PC-9 (cell line): ENCODE results near the gene ZNF831. TPM values are rescaled to one million over a fixed set of nuclear protein-coding genes. Genes with fewer than 3 reads are reported as not detected.

Experiments
- BruUV-seq: library from RNA; stranded (reverse); fragments of 400-500 nt; replicated peaks from 2 replicates; lab custom pipeline; 2021; lab: Mats Ljungman, UMichigan
- CTCF ChIA-PET: fragments of 300-600 bp; sonication (Branson Sonifier 250); formaldehyde crosslinking; loops from one replicate; lab custom pipeline; 2022; ENCODE audit warnings: antibody characterized with exemption; lab: Charles Lee
- POLR2A ChIA-PET: fragments of 300-600 bp; sonication (Branson Sonifier 250); formaldehyde crosslinking; loops from one replicate; lab custom pipeline; 2022; ENCODE audit warnings: antibody characterized with exemption; ENCODE audit not compliant: unreplicated experiment; lab: Charles Lee
- DNase-seq, 2 experiments: peaks; one replicate each; pipeline versions ENCODE4 v3.0.0 to v3.0.0-alpha.2; 2015 to 2022; ENCODE audit warnings: mixed read lengths in 1 of 2
- H2AFZ ChIP-seq: fragments of 200-600 bp; sonication (generic); 2 replicates; pipeline ENCODE4 v1.8.1; 2017; ENCODE audit warnings: antibody characterized with exemption
- H3F3A ChIP-seq: fragments of 200-600 bp; sonication (generic); 2 replicates; pipeline ENCODE4 v1.8.1; 2017; ENCODE audit warnings: antibody characterized with exemption, mild to moderate bottlenecking, low read depth; ENCODE audit not compliant: insufficient read depth
- H3K27ac ChIP-seq: fragments of 200-600 bp; sonication (generic); 2 replicates; pipeline ENCODE4 v1.6.1; 2016; ENCODE audit warnings: mixed run types
- H3K27me3 ChIP-seq: fragments of 200-600 bp; sonication (generic); 2 replicates; pipeline ENCODE4 v1.6.1; 2016; ENCODE audit warnings: low read depth, mixed run types; ENCODE audit not compliant: insufficient read depth
- H3K36me3 ChIP-seq: fragments of 200-600 bp; sonication (generic); 2 replicates; pipeline ENCODE4 v1.6.1; 2016; ENCODE audit warnings: low read depth, mixed run types
- H3K4me1 ChIP-seq: fragments of 200-600 bp; sonication (generic); replicated peaks from 2 replicates; pipeline ENCODE4 v1.6.1; 2016; ENCODE audit warnings: mixed run types; ENCODE audit not compliant: insufficient read depth
- H3K4me2 ChIP-seq: fragments of 200-600 bp; sonication (generic); 2 replicates; pipeline ENCODE4 v1.6.1; 2017; ENCODE audit warnings: mixed run types
- H3K4me3 ChIP-seq: fragments of 200-600 bp; sonication (generic); 2 replicates; pipeline ENCODE4 v1.6.1; 2016; ENCODE audit warnings: mixed run types
- H3K79me2 ChIP-seq: fragments of 200-600 bp; sonication (generic); 2 replicates; pipeline ENCODE4 v1.6.1; 2017; ENCODE audit warnings: low read depth, mixed run types
- H3K9me2 ChIP-seq: fragments of 200-600 bp; sonication (generic); 2 replicates; pipeline ENCODE4 v1.8.1; 2017; ENCODE audit warnings: mild to moderate bottlenecking; ENCODE audit not compliant: insufficient read depth
- H3K9me3 ChIP-seq: fragments of 200-600 bp; sonication (generic); 2 replicates; pipeline ENCODE4 v1.8.1; 2016; ENCODE audit warnings: low read depth; ENCODE audit not compliant: insufficient read depth
- H4K20me1 ChIP-seq: fragments of 200-600 bp; sonication (generic); 2 replicates; pipeline ENCODE4 v1.8.1; 2017; ENCODE audit not compliant: insufficient read depth
- CTCF ChIP-seq: fragments of 200-600 bp; sonication (generic); conservative IDR thresholded peaks from 2 replicates; pipeline ENCODE4 v1.6.1; 2017; ENCODE audit warnings: mixed run types, antibody characterized with exemption, mild to moderate bottlenecking, moderate library complexity
- EZH2 ChIP-seq: fragments of 200-600 bp; sonication (generic); IDR thresholded peaks from 2 replicates; pipeline ENCODE4 v1.8.0; 2017; ENCODE audit warnings: antibody characterized with exemption, low read depth
- intact Hi-C: fragments of 100-400 bp; cut with micrococcal nuclease; formaldehyde crosslinking; loops from one replicate; pipeline ENCODE4 v1.10.0; 2022; ENCODE audit not compliant: unreplicated experiment
- total RNA-seq: library from RNA; stranded (reverse); gene quantifications from 2 replicates; pipeline ENCODE4 v1.2.3, GENCODE V29; 2021

Gene ZNF831
- total RNA-seq, 1 experiment from 2014 or later = not detected

GRCh38 chr20:59153832-59154231 is 9.8 kb upstream of the ZNF831 start:
- Histone ChIP-seq H3K4me3 (no peak overlapping the region), H3K36me3 (no peaks in the 10 kb centered on the region), H3F3A (no peaks in the 10 kb centered on the region), H3K4me1 (no peaks in the 10 kb centered on the region), H3K27me3 (peaks cover 98% of the 10 kb centered on the region), H3K9me3 (no peaks in the 10 kb centered on the region), H3K27ac (no peak overlapping the region), H3K9me2 (no peaks in the 10 kb centered on the region), H3K4me2 (no peak overlapping the region), H3K79me2 (no peaks in the 10 kb centered on the region), H2AFZ (no peak overlapping the region), H4K20me1 (no peaks in the 10 kb centered on the region)
- CTCF ChIA-PET = no interaction called here
- POLR2A ChIA-PET = no interaction called here
- DNase-seq = no peak
- intact Hi-C loops = no loop called here
- TF ChIP-seq EZH2 = no peak
- no peak for TF ChIP-seq CTCF
- BruUV-seq = no TSS peak

GRCh38 chr20:59154317-59155013 is 9.2 kb upstream of the ZNF831 start:
- Histone ChIP-seq H3K9me3 (no peaks in the 10 kb centered on the region), H3F3A (no peaks in the 10 kb centered on the region), H3K27me3 (peaks cover 98% of the 10 kb centered on the region), H3K79me2 (no peaks in the 10 kb centered on the region), H3K4me2 (no peak overlapping the region), H3K4me1 (no peaks in the 10 kb centered on the region), H3K27ac (no peak overlapping the region), H2AFZ (no peak overlapping the region), H4K20me1 (no peaks in the 10 kb centered on the region), H3K4me3 (no peak overlapping the region), H3K36me3 (no peaks in the 10 kb centered on the region), H3K9me2 (no peaks in the 10 kb centered on the region)
- ChIA-PET CTCF (no interaction called here), POLR2A (no interaction called here)
- DNase-seq = no peak
- intact Hi-C loops = no loop called here
- no peak for TF ChIP-seq CTCF
- no peak for TF ChIP-seq EZH2
- no TSS peak for BruUV-seq

- no peak overlapping the region for H3K4me2 ChIP-seq
- no peaks in the 10 kb centered on the region for H4K20me1 ChIP-seq
- H3K9me2 ChIP-seq = no peaks in the 10 kb centered on the region
- no peak overlapping the region for H3K4me3 ChIP-seq
- BruUV-seq = no TSS peak
- no peak overlapping the region for H2AFZ ChIP-seq
- H3K27ac ChIP-seq = no peak overlapping the region
- no peaks in the 10 kb centered on the region for H3F3A ChIP-seq
- peaks cover 98% of the 10 kb centered on the region for H3K27me3 ChIP-seq
- POLR2A ChIA-PET = no interaction called here
- CTCF ChIA-PET = no interaction called here
- H3K36me3 ChIP-seq = no peaks in the 10 kb centered on the region
- DNase-seq = no peak
- H3K79me2 ChIP-seq = no peaks in the 10 kb centered on the region
- H3K4me1 ChIP-seq = no peaks in the 10 kb centered on the region
- intact Hi-C loops = no loop called here
- H3K9me3 ChIP-seq = no peaks in the 10 kb centered on the region
- TF ChIP-seq EZH2 = no peak
- TF ChIP-seq CTCF = no peak
These were observed 6.6 kb upstream of the ZNF831 start for GRCh38 chr20:59157064-59157463.
